Activated T-helper 1 cell treated with anti-CD3 and anti-CD28 coated beads, Interleukin-2, amount 50 U/mL, for 16 hours (primary cell): ENCODE results near the gene EML5.

Experiments
- DNase-seq, 2 donors: peaks; one replicate each; pipeline ENCODE4 v3.0.0-alpha.2; 2020; ENCODE audit warnings: low read depth in 1 of 2, low spot score in 1 of 2

Gene EML5

DNA sequence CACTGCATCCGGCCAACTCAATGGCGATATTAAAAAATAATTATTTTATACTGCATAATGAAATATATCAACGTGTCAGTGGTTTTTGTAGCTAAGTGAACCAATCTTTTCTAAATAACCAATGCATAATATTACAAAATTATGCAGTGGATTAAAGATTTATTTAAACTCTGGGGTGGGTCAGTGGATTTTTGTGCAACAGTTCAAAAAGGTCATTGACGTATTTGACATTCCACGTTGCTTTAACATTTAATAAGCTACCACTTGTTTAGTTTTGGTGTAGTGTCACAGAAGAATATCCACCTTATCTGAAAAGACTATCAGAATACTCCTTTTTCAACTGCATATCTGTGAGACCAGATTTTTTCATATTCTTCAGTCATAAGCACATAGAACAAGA is 227.3 kb downstream of the EML5 start:
- no peak for DNase-seq

DNA sequence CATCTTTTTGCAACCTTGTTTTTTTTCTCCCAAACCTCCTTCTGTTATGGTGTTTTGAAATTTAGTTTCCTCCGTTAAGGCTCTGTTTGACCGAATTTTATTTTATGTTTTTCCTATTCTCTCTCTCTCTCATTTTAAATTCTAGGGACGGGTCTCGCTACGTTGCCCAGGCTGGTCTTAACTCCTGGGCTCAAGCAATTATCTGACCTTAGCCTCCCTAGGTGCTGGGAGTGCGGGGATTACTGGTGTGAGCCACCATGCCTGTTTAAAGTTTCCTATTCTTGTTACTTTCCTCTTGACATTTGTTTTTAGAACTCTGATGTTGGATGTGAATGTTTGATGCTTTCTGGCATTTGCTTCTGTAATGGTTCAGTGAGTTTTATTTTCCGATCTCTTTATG is 228.9 kb downstream of the EML5 start:
- no peak for DNase-seq

DNA sequence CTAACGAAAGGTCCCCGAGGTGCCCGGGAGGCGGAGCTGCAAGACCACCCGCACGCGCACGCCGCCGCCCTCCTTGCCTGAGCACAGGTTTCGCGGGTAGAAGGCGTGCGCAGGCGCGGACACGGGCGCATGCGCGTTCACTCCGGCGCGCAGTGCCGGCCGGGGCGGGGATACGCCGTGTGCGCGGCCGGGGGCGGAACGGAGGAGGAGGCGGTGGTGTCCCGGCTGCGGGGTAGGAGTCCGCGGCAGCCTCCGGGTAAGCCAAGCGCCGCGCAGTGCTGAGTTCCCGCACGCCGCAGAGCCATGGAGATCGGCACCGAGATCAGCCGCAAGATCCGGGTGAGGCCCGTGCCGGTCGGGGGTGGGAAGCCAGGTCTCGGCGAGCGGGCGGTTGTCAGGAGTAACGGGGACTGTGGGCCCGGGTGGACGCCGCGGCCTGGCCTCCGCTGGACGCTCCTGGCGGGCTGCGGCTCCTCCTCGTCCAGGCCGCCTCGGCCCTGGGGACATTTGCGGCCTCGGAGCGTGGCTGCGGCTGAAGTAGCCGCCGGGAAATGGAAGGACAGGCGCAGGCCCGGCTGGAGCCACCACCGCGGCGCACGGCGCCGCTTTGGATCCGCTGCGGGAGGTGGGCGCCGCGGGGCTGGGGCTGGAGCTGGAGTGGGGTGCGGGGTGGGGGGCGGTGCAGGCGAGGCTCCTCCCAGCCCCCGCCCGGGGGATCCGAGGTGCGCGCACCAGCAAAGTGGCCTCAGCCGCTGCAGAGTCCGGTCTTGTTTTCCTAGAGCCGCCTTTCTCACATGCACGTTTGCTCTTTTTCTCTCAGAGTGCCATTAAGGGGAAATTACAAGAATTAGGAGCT is 229.7 kb downstream of the EML5 start, which contains the start of gene ZC3H14:
Gene ZC3H14, plus strand, starts transcription at position 207 of the 856 bp plus-strand sequence. Its CDS starts 97 bp downstream, at position 304.
- DNase-seq: peak; percentile 70 to 84

DNA sequence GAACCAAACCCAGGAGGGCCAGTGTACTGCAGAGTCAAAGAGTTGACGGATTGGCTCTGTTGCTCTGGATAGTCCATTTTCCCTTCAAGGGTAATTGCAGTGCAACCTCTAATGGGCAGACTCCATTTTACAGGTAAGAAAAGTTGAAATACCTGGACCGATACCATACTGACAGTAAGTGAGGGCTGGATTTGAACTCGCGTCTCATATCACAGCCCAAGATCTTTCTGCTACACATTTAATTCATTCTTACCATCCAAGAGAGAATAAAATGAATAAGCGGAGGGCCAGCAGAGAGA is 230.3 kb downstream of the EML5 start:
- no peak for DNase-seq
